CD4-positive, alpha-beta memory T cell (primary cell): ENCODE results near the gene OR8B2. TPM values are rescaled to one million over a fixed set of nuclear protein-coding genes. Genes with fewer than 3 reads are reported as not detected.
A peak's percentile ranks its signal among the peaks of the same experiment; 100 is the strongest.
"Not testable (repeated sequence)": the region's sequence is repeated elsewhere in the genome, so short reads cannot be mapped to it uniquely, and the experiment has no call there.

ENCODE experiments used
- CTCF ChIA-PET: fragments of 350-600 bp; sonication (Branson Sonifier 250); formaldehyde crosslinking; loops from one replicate; lab custom pipeline; 2021; ENCODE audit warnings: inconsistent platforms; ENCODE audit not compliant: partially characterized antibody; lab: Charles Lee
- POLR2A ChIA-PET: fragments of 350-600 bp; sonication (Branson Sonifier 250); formaldehyde crosslinking; loops from one replicate; lab custom pipeline; 2021; ENCODE audit not compliant: partially characterized antibody; lab: Charles Lee
- DNase-seq, 5 donors: peaks; one replicate each; pipeline versions ENCODE4 v3.0.0 to v3.0.0-alpha.2; 2020 to 2022; ENCODE audit warnings: mixed read lengths in 1 of 5
- H3K27ac ChIP-seq: one replicate; pipeline ENCODE4 v1.7.0; 2013; ENCODE audit warnings: low read depth, low read length
- H3K27me3 ChIP-seq: 2 replicates; pipeline ENCODE4 v1.7.0; 2013; ENCODE audit warnings: mild to moderate bottlenecking, low read length, moderate library complexity; ENCODE audit not compliant: insufficient read depth
- H3K36me3 ChIP-seq: 2 replicates; pipeline ENCODE4 v1.7.0; 2013; ENCODE audit warnings: mild to moderate bottlenecking, low read length, moderate library complexity; ENCODE audit not compliant: insufficient read depth
- H3K4me1 ChIP-seq: 2 replicates; pipeline ENCODE4 v1.7.0; 2013; ENCODE audit warnings: mild to moderate bottlenecking, low read length, moderate library complexity; ENCODE audit not compliant: insufficient read depth
- H3K4me3 ChIP-seq, 2 donors: one replicate each; pipeline ENCODE4 v1.7.0; 2013; ENCODE audit warnings: low read length in 2 of 2, mild to moderate bottlenecking in 1 of 2
- H3K9me3 ChIP-seq, 2 donors: one replicate each; pipeline ENCODE4 v1.7.0; 2013; ENCODE audit warnings: low read length in 2 of 2, control low read depth in 1 of 2; ENCODE audit not compliant: control insufficient read depth in 1 of 2
- H3K27ac Mint-ChIP-seq, 7 donors: one replicate each; pipeline ENCODE4 v1.8.0; 2020 to 2021; ENCODE audit warnings: mixed read lengths in 7 of 7, mild to moderate bottlenecking in 6 of 7, inconsistent platforms in 3 of 7, moderate library complexity in 3 of 7
- H3K27me3 Mint-ChIP-seq, 2 donors: one replicate each; pipeline ENCODE4 v1.8.0; 2020 to 2021; ENCODE audit warnings: mixed read lengths in 2 of 2
- H3K36me3 Mint-ChIP-seq, 2 donors: one replicate each; pipeline ENCODE4 v1.8.0; 2020 to 2021; ENCODE audit warnings: mixed read lengths in 2 of 2, inconsistent platforms in 1 of 2, mild to moderate bottlenecking in 1 of 2
- H3K4me1 Mint-ChIP-seq, 4 donors: one replicate each; pipeline ENCODE4 v1.8.0; 2020 to 2021; ENCODE audit warnings: mixed read lengths in 4 of 4, mild to moderate bottlenecking in 1 of 4
- H3K4me3 Mint-ChIP-seq, 8 donors: one replicate each; pipeline ENCODE4 v1.8.0; 2020 to 2021; ENCODE audit warnings: mixed read lengths in 8 of 8, mild to moderate bottlenecking in 7 of 8, moderate library complexity in 6 of 8, inconsistent platforms in 3 of 8
- H3K9me3 Mint-ChIP-seq, 8 donors: one replicate each; pipeline ENCODE4 v1.8.0; 2020 to 2021; ENCODE audit warnings: mixed read lengths in 8 of 8, mild to moderate bottlenecking in 5 of 8, inconsistent platforms in 3 of 8, moderate library complexity in 1 of 8
- intact Hi-C: fragments of 100-400 bp; cut with micrococcal nuclease; formaldehyde crosslinking; loops from one replicate; pipeline ENCODE4 v1.15.1; 2023
- polyA plus RNA-seq, 2 donors: library from polyadenylated mRNA; unstranded; fragments of 300-500 nt; fragmentation: Illumina TruSeq; gene quantifications; one replicate each; pipeline ENCODE4 v1.2.3, GENCODE V29; 2021
- total RNA-seq, 2 experiments: library from RNA; stranded (reverse); gene quantifications; one replicate each; pipeline ENCODE4 v1.2.3, GENCODE V29; 2021

OR8B2 gene
- total and polyA plus RNA-seq, 4 experiments from 2014 or later, result not detected

GRCh38 chr11:124403186-124403585 lies 18.9 kb upstream of the OR8B2 start:
- H3K27ac Mint-ChIP-seq, H3K4me1 ChIP-seq, H3K27ac ChIP-seq, H3K9me3 ChIP-seq, H3K27me3 ChIP-seq, H3K4me3 Mint-ChIP-seq, DNase-seq, H3K9me3 Mint-ChIP-seq, H3K4me3 ChIP-seq, H3K4me1 Mint-ChIP-seq, intact Hi-C loops, H3K36me3 ChIP-seq, POLR2A ChIA-PET, H3K36me3 Mint-ChIP-seq, H3K27me3 Mint-ChIP-seq: not testable (repeated sequence)
- CTCF ChIA-PET, result interaction anchor here (1.4 kb wide), 1 partner anchor 59 kb away, joined by 3 read pairs; no protein-coding TSS in a partner anchor

- intact Hi-C loops, result no loop called here
- Mint-ChIP-seq H3K27me3 (peaks cover 0 to 5% of the 10 kb centered on the region in 2 donors), H3K9me3 (peaks cover 0 to 3% (median 0%) of the 10 kb centered on the region in 8 donors)
These were observed 18.1 kb upstream of the OR8B2 start for GRCh38 chr11:124402326-124402922.

GRCh38 chr11:124398924-124399323 lies 14.6 kb upstream of the OR8B2 start, which contains the start of gene OR8B3:
Gene OR8B3 (minus strand): TSS chr11:124399024. CDS start chr11:124397351, 1,673 bp downstream.
- POLR2A ChIA-PET, result no interaction called here

More at GRCh38 chr11:124402326-124402922, 18.1 kb upstream of the OR8B2 start:
- DNase-seq, result peak in 4 of 5 donors; percentile 12 to 21 (median 16)
- no peak overlapping the region for H3K27ac ChIP-seq
- H3K4me3 Mint-ChIP-seq, result no peak overlapping the region
- CTCF ChIA-PET, result interaction anchor here (0.9 to 1.7 kb wide), 5 partner anchors 10 to 183 kb away, joined by 3 to 6 read pairs (median 5); no protein-coding TSS in a partner anchor
- H3K4me1 ChIP-seq, result no peaks in the 10 kb centered on the region
- peaks cover 0 to 3% (median under 1%) of the 10 kb centered on the region in 4 donors for H3K4me1 Mint-ChIP-seq
- H3K36me3 ChIP-seq, result no peaks in the 10 kb centered on the region
- no peaks in the 10 kb centered on the region for H3K27me3 ChIP-seq
- H3K36me3 Mint-ChIP-seq, result no peaks in the 10 kb centered on the region
- no peak overlapping the region for H3K27ac Mint-ChIP-seq
- POLR2A ChIA-PET, result no interaction called here
- H3K4me3 ChIP-seq, result no peak overlapping the region
- no peaks in the 10 kb centered on the region for H3K9me3 ChIP-seq

GRCh38 chr11:124396847-124397246 lies 12.5 kb upstream of the OR8B2 start:
- H3K27ac Mint-ChIP-seq, DNase-seq, H3K36me3 ChIP-seq, H3K4me3 Mint-ChIP-seq, H3K9me3 Mint-ChIP-seq, H3K4me1 Mint-ChIP-seq, POLR2A ChIA-PET, CTCF ChIA-PET, intact Hi-C loops, H3K27ac ChIP-seq, H3K36me3 Mint-ChIP-seq, H3K4me1 ChIP-seq, H3K27me3 ChIP-seq, H3K4me3 ChIP-seq, H3K9me3 ChIP-seq, H3K27me3 Mint-ChIP-seq: not testable (repeated sequence)

More at GRCh38 chr11:124398924-124399323, 14.6 kb upstream of the OR8B2 start, which contains the start of gene OR8B3:
- CTCF ChIA-PET, result no interaction called here
- H3K36me3 Mint-ChIP-seq, result no peaks in the 10 kb centered on the region
- Histone ChIP-seq H3K9me3 (no peaks in the 10 kb centered on the region), H3K36me3 (no peaks in the 10 kb centered on the region), H3K27me3 (no peaks in the 10 kb centered on the region), H3K27ac (no peak within 1 kb of the TSS), H3K4me1 (no peaks in the 10 kb centered on the region), H3K4me3 (no peak within 1 kb of the TSS)
- no peak for DNase-seq
- H3K27me3 Mint-ChIP-seq, result peaks cover 0 to 5% of the 10 kb centered on the region in 2 donors
- peaks cover 0 to 3% (median 0%) of the 10 kb centered on the region in 4 donors for H3K4me1 Mint-ChIP-seq
- intact Hi-C loops, result no loop called here
- no peak within 1 kb of the TSS for H3K4me3 Mint-ChIP-seq
- no peak within 1 kb of the TSS for H3K27ac Mint-ChIP-seq
- no peaks in the 10 kb centered on the region for H3K9me3 Mint-ChIP-seq

GRCh38 chr11:124394408-124394807 lies 10.1 kb upstream of the OR8B2 start:
- Histone ChIP-seq H3K27me3 (no peaks in the 10 kb centered on the region), H3K27ac (no peak overlapping the region), H3K9me3 (no peaks in the 10 kb centered on the region), H3K4me1 (no peaks in the 10 kb centered on the region), H3K36me3 (no peaks in the 10 kb centered on the region), H3K4me3 (no peak overlapping the region)
- H3K27me3 Mint-ChIP-seq, result peaks cover 1 to 9% of the 10 kb centered on the region in 2 donors
- DNase-seq, result no peak
- POLR2A ChIA-PET, result no interaction called here
- CTCF ChIA-PET, result no interaction called here
- H3K36me3 Mint-ChIP-seq, result no peaks in the 10 kb centered on the region
- H3K4me3 Mint-ChIP-seq, result no peak overlapping the region
- H3K4me1 Mint-ChIP-seq, result no peaks in the 10 kb centered on the region
- H3K27ac Mint-ChIP-seq, result no peak overlapping the region
- intact Hi-C loops, result no loop called here
- peaks cover 0 to 3% (median 0%) of the 10 kb centered on the region in 8 donors for H3K9me3 Mint-ChIP-seq

- H3K27ac ChIP-seq, H3K36me3 ChIP-seq, H3K4me1 Mint-ChIP-seq, H3K4me1 ChIP-seq, H3K27me3 Mint-ChIP-seq, H3K36me3 Mint-ChIP-seq, H3K9me3 Mint-ChIP-seq, intact Hi-C loops, H3K9me3 ChIP-seq, POLR2A ChIA-PET, H3K27me3 ChIP-seq, H3K4me3 ChIP-seq, CTCF ChIA-PET, DNase-seq, H3K4me3 Mint-ChIP-seq, H3K27ac Mint-ChIP-seq: not testable (repeated sequence)
These were observed 1.4 kb downstream of the OR8B2 start for GRCh38 chr11:124382857-124383256.

- H3K27me3 Mint-ChIP-seq, result no peaks in the 10 kb centered on the region
- H3K36me3 Mint-ChIP-seq, result no peaks in the 10 kb centered on the region
- no peaks in the 10 kb centered on the region for H3K36me3 ChIP-seq
- H3K27me3 ChIP-seq, result no peaks in the 10 kb centered on the region
- POLR2A ChIA-PET, result no interaction called here
- H3K27ac Mint-ChIP-seq, result no peak overlapping the region
- CTCF ChIA-PET, result no interaction called here
- H3K4me3 ChIP-seq, result no peak overlapping the region
- no peak for DNase-seq
- H3K9me3 ChIP-seq, result no peaks in the 10 kb centered on the region
- H3K4me1 Mint-ChIP-seq, result no peaks in the 10 kb centered on the region
- no peak overlapping the region for H3K4me3 Mint-ChIP-seq
- no peak overlapping the region for H3K27ac ChIP-seq
- H3K4me1 ChIP-seq, result no peaks in the 10 kb centered on the region
- no peaks in the 10 kb centered on the region for H3K9me3 Mint-ChIP-seq
- intact Hi-C loops, result no loop called here
These were observed 3.7 kb downstream of the OR8B2 start for GRCh38 chr11:124380585-124380984.
